ENCODE data around the gene MMP19.

The MMP19 gene

GRCh38 chr12:55847033-55847432 lies 4.3 kb upstream of the MMP19 start:
- no peak overlapping the region for H2AFZ ChIP-seq (ENCODE audit: low read depth)
- TF ChIP-seq, protein P1, sequence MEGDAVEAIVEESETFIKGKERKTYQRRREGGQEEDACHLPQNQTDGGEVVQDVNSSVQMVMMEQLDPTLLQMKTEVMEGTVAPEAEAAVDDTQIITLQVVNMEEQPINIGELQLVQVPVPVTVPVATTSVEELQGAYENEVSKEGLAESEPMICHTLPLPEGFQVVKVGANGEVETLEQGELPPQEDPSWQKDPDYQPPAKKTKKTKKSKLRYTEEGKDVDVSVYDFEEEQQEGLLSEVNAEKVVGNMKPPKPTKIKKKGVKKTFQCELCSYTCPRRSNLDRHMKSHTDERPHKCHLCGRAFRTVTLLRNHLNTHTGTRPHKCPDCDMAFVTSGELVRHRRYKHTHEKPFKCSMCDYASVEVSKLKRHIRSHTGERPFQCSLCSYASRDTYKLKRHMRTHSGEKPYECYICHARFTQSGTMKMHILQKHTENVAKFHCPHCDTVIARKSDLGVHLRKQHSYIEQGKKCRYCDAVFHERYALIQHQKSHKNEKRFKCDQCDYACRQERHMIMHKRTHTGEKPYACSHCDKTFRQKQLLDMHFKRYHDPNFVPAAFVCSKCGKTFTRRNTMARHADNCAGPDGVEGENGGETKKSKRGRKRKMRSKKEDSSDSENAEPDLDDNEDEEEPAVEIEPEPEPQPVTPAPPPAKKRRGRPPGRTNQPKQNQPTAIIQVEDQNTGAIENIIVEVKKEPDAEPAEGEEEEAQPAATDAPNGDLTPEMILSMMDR (conservative IDR thresholded peaks at IDR 0.05; ENCODE audit: low read depth, low read length): no peak
- H4K20me1 ChIP-seq (ENCODE audit: insufficient read depth): no peaks in the 10 kb centered on the region
- H3K4me2 ChIP-seq: no peak overlapping the region
- no peak overlapping the region for H3K9ac ChIP-seq
- no peak overlapping the region for H3K27ac ChIP-seq
- no peaks in the 10 kb centered on the region for H3K4me1 ChIP-seq (ENCODE audit: low read depth, poor library complexity, severe bottlenecking)
- H3K36me3 ChIP-seq (ENCODE audit: insufficient read depth): no peaks in the 10 kb centered on the region
- H3K79me2 ChIP-seq (ENCODE audit: insufficient read depth, low read depth): no peaks in the 10 kb centered on the region
- H3K27me3 ChIP-seq (ENCODE audit: insufficient read depth, low read depth): no peaks in the 10 kb centered on the region; the same call in 1 of the 2 replicates
- H3K4me3 ChIP-seq (IDR thresholded peaks at IDR 0.05; ENCODE audit: insufficient read depth, low read depth, low read length): no peak overlapping the region

GRCh38 chr12:55845785-55846496 lies 3.2 kb upstream of the MMP19 start:
- no peak overlapping the region for H3K4me2 ChIP-seq
- H3K27me3 ChIP-seq (ENCODE audit: insufficient read depth, low read depth): no peaks in the 10 kb centered on the region; the same call in 1 of the 2 replicates
- no peak overlapping the region for H3K27ac ChIP-seq
- H3K36me3 ChIP-seq (ENCODE audit: insufficient read depth): no peaks in the 10 kb centered on the region
- TF ChIP-seq, protein P1 (conservative IDR thresholded peaks at IDR 0.05; ENCODE audit: low read depth, low read length): no peak
- H3K4me3 ChIP-seq (IDR thresholded peaks at IDR 0.05; ENCODE audit: insufficient read depth, low read depth, low read length): no peak overlapping the region
- no peak overlapping the region for H2AFZ ChIP-seq (ENCODE audit: low read depth)
- no peaks in the 10 kb centered on the region for H3K79me2 ChIP-seq (ENCODE audit: insufficient read depth, low read depth)
- H4K20me1 ChIP-seq (ENCODE audit: insufficient read depth): no peaks in the 10 kb centered on the region
- H3K9ac ChIP-seq: no peak overlapping the region
- H3K4me1 ChIP-seq (ENCODE audit: low read depth, poor library complexity, severe bottlenecking): no peaks in the 10 kb centered on the region

DNA sequence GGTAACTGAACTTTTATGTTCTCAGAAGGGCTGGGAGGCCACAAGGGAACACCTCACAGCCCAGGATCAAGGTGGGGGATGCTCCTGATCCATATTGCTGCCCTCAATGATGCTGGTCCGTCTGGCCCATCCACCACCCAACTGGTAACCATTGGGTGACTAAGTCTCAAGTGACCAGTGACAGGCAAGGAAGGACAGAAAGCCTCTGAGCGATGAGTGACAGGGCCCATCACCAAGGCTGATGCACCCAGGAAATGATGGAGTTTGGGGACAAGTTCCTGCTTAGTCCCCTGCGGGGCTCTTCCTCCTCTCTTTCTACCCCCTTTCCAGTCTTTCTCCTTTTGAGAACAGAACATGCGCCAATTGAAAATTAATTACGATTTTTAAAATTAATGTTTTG lies 2.6 kb upstream of the MMP19 start:
- TF ChIP-seq, protein P1 (conservative IDR thresholded peaks at IDR 0.05; ENCODE audit: low read depth, low read length): no peak
- no peaks in the 10 kb centered on the region for H3K4me1 ChIP-seq (ENCODE audit: low read depth, poor library complexity, severe bottlenecking)
- H3K4me3 ChIP-seq (IDR thresholded peaks at IDR 0.05; ENCODE audit: insufficient read depth, low read depth, low read length): no peak overlapping the region
- H3K36me3 ChIP-seq (ENCODE audit: insufficient read depth): no peaks in the 10 kb centered on the region
- no peaks in the 10 kb centered on the region; the same call in 1 of the 2 replicates for H3K27me3 ChIP-seq (ENCODE audit: insufficient read depth, low read depth)
- H4K20me1 ChIP-seq (ENCODE audit: insufficient read depth): no peaks in the 10 kb centered on the region
- no peak overlapping the region for H3K9ac ChIP-seq
- no peak overlapping the region for H2AFZ ChIP-seq (ENCODE audit: low read depth)
- H3K27ac ChIP-seq: no peak overlapping the region
- H3K4me2 ChIP-seq: no peak overlapping the region
- no peaks in the 10 kb centered on the region for H3K79me2 ChIP-seq (ENCODE audit: insufficient read depth, low read depth)

DNA sequence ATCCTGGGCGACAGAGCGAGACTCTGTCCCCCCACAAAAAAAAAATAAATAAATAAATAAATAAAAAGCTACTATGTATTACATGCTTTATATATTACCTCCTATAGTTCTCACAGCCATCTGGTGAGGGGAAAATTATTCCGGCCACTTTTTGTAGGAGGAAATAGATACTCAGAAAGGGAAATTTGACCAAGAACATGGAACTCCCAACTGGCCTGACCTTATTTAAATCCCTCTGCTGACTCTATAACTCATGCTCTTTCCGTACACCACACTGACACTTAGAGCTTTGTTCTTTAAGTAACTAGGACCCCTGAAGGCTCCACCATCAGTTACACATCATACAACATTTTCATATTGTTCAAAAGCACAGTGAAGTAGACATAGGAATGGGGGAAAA lies 2.2 kb upstream of the MMP19 start:
- Histone ChIP-seq H3K4me1 (ENCODE audit: low read depth, poor library complexity, severe bottlenecking) (no peaks in the 10 kb centered on the region), H3K4me2 (no peak overlapping the region), H3K9ac (no peak overlapping the region)

More for the DNA sequence above, 2.2 kb upstream of the MMP19 start:
- no peaks in the 10 kb centered on the region; the same call in 1 of the 2 replicates for H3K27me3 ChIP-seq (ENCODE audit: insufficient read depth, low read depth)
- H3K27ac ChIP-seq: no peak overlapping the region
- H2AFZ ChIP-seq (ENCODE audit: low read depth): no peak overlapping the region
- H3K36me3 ChIP-seq (ENCODE audit: insufficient read depth): no peaks in the 10 kb centered on the region
- TF ChIP-seq, protein P1 (conservative IDR thresholded peaks at IDR 0.05; ENCODE audit: low read depth, low read length): no peak
- H4K20me1 ChIP-seq (ENCODE audit: insufficient read depth): no peaks in the 10 kb centered on the region
- H3K4me3 ChIP-seq (IDR thresholded peaks at IDR 0.05; ENCODE audit: insufficient read depth, low read depth, low read length): no peak overlapping the region
- H3K79me2 ChIP-seq (ENCODE audit: insufficient read depth, low read depth): no peaks in the 10 kb centered on the region

All from KMS-11 (cell line).